Heart right ventricle (tissue), 16 donors: ENCODE data around the gene ELP5. TPM values are rescaled to one million over a fixed set of nuclear protein-coding genes. Genes with fewer than 3 reads are reported as not detected.

Experiments
- ATAC-seq, 8 donors: fragments of 200-7000 bp; cut with Tn5 transposase; one replicate each; pipeline ENCODE4 v1.9.1; 2020; ENCODE audit warnings: mild to moderate bottlenecking in 8 of 8, moderate library complexity in 8 of 8, moderate number of reproducible peaks in 1 of 8
- DNase-seq, 2 donors: peaks; one replicate each; pipeline ENCODE4 v3.0.0-alpha.2; 2020
- H3K27ac ChIP-seq, 10 donors: fragments of 200-600 bp; sonication (generic) in 2 of 10; one replicate each; pipeline versions ENCODE4 v1.5.0 to v1.8.0; 2020 to 2022; ENCODE audit warnings: mild to moderate bottlenecking in 3 of 10
- H3K27me3 ChIP-seq, 7 donors: fragments of 200-600 bp; one replicate each; pipeline ENCODE4 v1.8.0; 2021 to 2022; ENCODE audit warnings: mild to moderate bottlenecking in 2 of 7
- H3K36me3 ChIP-seq, 9 donors: fragments of 200-600 bp; sonication (generic) in 1 of 9; one replicate each; pipeline versions ENCODE4 v1.5.0 to v1.8.0; 2020 to 2022; ENCODE audit warnings: mild to moderate bottlenecking in 2 of 9
- H3K4me1 ChIP-seq, 9 donors: fragments of 200-600 bp; sonication (generic) in 1 of 9; one replicate each; pipeline versions ENCODE4 v1.5.0 to v1.8.0; 2020 to 2022; ENCODE audit warnings: mild to moderate bottlenecking in 4 of 9
- H3K4me3 ChIP-seq, 10 donors: fragments of 200-600 bp; sonication (generic) in 2 of 10; one replicate each; pipeline versions ENCODE4 v1.5.0 to v1.8.0; 2020 to 2022; ENCODE audit warnings: mild to moderate bottlenecking in 7 of 10, moderate library complexity in 2 of 10
- H3K9me3 ChIP-seq, 11 donors: fragments of 200-600 bp in 10 of 11; sonication (generic) in 2 of 11; one replicate each; pipeline versions ENCODE4 v1.5.0 to v1.8.0; 2013 to 2022; ENCODE audit warnings: mild to moderate bottlenecking in 2 of 11, control low read depth in 1 of 11, moderate library complexity in 1 of 11
- WGBS, 2 donors: extraction: QIAGEN DNeasy Blood & Tissue Kit; methylation state at CpG; one replicate each; pipeline ENCODE4 v1.1.7; 2013; ENCODE audit warnings: inconsistent platforms in 1 of 2; 5-methylcytosine and 5-hydroxymethylcytosine counted together
- intact Hi-C, 10 donors: fragments of 100-400 bp; cut with DNase I; formaldehyde crosslinking; loops; one replicate each; pipeline versions ENCODE4 v1.11.1 to v1.14.2; 2022
- polyA plus RNA-seq, 2 donors: library from polyadenylated mRNA; stranded (reverse); fragments of 200-250 nt; gene quantifications; one replicate each; pipeline ENCODE4 v1.2.3, GENCODE V29; 2013
- total RNA-seq, 10 donors: library from RNA; stranded (reverse); fragmentation: NEBNext Ultra II Directional in 3 of 10; extraction: Animal tissue kit (Norgen Biotek cat#: 25700) in 3 of 10; gene quantifications; one replicate each; pipeline versions ENCODE4 v1.2.1 to v1.2.4, GENCODE V29; 2021 to 2023
- TF ChIP-seq, protein P1 (sequence below), 9 donors: fragments of 200-600 bp; sonication (generic) in 2 of 9; IDR thresholded peaks; one replicate each; pipeline versions ENCODE4 v1.5.0 to v1.8.0; 2021 to 2022; ENCODE audit warnings: antibody characterized with exemption in 9 of 9, mild to moderate bottlenecking in 5 of 9, moderate library complexity in 1 of 9
- donor health status: Arrhythmogenic right ventricular cardiomyopathy.
- donor health status: ischemic (EF 13 %, LVEDD 7.1; RV severe dilation, severe dysfunction).
- donor health status: healthy with polysubstance abuse.
- donor health status: DM: no; HTN: yes; CAD: no.
- donor health status: DM: no; HTN: no; CAD: no.
- donor health status: ischemic (EF 25% LVEDD 6.9; RV normal size, moderate dysfunction).
- donor health status: ischemic (EF 25% LVEDD 5.7; RV mildly dilated, moderate dysfunction).
- donor health status: healthy.
- donor health status: DM: yes; HTN: yes; CAD: no.
- donor health status: Ischemic cardiomyopathy.
- donor health status: ischemic (EF 35%, LVEDD 5.7; RV mildly dilated, moderate dysfunction).
- donor health status: nonischemic (EF 11% LVEDD 7.7; RV severe dilation, severe dysfunction).
- donor health status: DM: yes; HTN: yes; CAD: no.
- donor health status: PGD.
- donor health status: ischemic (EF 29% LVEDD 5.4; RV normal size, mild dysfunction).
- donor health status: nonischemic (EF 23%, LVEDD 6.1; RV moderate dilation, normal function).

The ELP5 gene
- total and polyA plus RNA-seq, 12 donors, result 29.0 to 110 (median 52.1) TPM

DNA sequence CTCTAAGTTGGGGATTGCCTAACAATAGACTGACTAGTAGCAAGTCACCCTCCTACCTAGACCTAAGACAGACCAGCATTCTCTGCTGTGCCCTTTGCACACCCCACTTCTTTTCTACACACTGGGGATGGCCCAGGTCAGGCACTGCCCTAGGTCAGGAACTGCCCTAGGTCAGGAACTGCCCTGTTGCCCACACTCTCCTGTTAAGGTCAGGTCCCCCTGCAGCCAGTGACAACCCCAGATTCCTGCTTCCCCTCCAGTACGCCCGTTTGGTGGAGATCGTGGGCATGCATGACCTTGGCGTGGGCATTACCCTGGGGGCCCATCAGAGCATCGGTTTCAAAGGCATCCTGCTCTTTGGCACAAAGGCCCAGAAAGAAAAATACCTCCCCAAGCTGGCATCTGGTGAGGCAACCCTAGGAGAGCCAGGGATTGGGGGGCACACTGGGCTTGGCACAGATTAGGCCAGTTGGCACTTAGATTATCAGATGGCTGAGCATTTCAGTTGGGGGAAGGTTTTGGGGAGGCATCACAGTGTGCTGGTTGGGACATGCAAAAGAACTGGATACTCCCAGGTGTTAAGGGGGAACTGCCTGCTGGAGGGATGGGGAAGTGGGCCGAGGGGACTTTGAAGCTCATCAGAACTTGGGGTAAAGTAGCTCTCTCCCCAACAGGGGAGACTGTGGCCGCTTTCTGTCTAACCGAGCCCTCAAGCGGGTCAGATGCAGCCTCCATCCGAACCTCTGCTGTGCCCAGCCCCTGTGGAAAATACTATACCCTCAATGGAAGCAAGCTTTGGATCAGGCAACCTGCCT is 30.5 kb upstream of the ELP5 start:
- intact Hi-C loops, result no loop called here
- Histone ChIP-seq H3K9me3 (no peaks in the 10 kb centered on the region), H3K27ac (peak overlapping the region in 9 of 10 donors; percentile 96 to 100 (median 98)), H3K27me3 (no peaks in the 10 kb centered on the region), H3K4me3 (peak overlapping the region in 9 of 10 donors; percentile 63 to 99 (median 87)), H3K4me1 (peaks cover 16 to 82% (median 45%) of the 10 kb centered on the region in 9 donors), H3K36me3 (peaks cover 0 to 58% (median 17%) of the 10 kb centered on the region in 9 donors)
- no peak for ATAC-seq
- WGBS, 2 donors, result 67 to 72% methylated on average over 10 of the region's 10 CpGs
- TF ChIP-seq, protein P1, sequence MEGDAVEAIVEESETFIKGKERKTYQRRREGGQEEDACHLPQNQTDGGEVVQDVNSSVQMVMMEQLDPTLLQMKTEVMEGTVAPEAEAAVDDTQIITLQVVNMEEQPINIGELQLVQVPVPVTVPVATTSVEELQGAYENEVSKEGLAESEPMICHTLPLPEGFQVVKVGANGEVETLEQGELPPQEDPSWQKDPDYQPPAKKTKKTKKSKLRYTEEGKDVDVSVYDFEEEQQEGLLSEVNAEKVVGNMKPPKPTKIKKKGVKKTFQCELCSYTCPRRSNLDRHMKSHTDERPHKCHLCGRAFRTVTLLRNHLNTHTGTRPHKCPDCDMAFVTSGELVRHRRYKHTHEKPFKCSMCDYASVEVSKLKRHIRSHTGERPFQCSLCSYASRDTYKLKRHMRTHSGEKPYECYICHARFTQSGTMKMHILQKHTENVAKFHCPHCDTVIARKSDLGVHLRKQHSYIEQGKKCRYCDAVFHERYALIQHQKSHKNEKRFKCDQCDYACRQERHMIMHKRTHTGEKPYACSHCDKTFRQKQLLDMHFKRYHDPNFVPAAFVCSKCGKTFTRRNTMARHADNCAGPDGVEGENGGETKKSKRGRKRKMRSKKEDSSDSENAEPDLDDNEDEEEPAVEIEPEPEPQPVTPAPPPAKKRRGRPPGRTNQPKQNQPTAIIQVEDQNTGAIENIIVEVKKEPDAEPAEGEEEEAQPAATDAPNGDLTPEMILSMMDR (IDR thresholded peaks at IDR 0.05), result no peak
- no peak for DNase-seq

DNA sequence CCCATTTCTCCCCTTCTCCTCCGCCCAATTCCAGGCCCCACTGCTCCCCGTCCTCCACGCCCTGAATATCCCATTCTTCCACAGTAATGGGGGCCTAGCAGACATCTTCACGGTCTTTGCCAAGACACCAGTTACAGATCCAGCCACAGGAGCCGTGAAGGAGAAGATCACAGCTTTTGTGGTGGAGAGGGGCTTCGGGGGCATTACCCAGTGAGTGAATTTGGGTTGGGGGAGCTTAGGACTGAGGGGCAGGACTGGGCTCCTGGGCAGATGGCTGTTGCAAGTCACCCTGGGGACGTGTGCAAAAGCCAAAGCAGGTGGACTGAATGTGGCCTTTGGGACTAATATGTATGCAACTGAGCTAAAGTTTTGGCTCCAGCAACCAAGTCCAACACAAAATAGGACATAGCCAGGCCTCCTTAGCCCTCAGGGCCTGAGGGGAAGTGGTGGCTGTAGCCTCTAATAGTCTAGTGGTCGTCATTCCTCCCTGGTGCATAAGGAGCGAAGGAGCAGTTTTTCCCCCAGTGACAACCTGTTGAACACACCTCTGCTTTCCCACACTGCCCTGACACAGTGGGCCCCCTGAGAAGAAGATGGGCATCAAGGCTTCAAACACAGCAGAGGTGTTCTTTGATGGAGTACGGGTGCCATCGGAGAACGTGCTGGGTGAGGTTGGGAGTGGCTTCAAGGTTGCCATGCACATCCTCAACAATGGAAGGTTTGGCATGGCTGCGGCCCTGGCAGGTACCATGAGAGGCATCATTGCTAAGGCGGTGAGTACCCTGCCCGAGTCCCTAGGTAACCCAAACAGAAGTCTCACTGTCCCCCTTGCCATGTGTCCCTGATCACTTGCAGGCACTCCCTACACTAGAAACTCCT is 29.7 kb upstream of the ELP5 start:
- intact Hi-C loops, result no loop called here
- Histone ChIP-seq H3K36me3 (peaks cover 0 to 67% (median 25%) of the 10 kb centered on the region in 9 donors), H3K27ac (peak overlapping the region in 3 of 10 donors; percentile 98 to 99 (median 98)), H3K9me3 (no peaks in the 10 kb centered on the region), H3K4me1 (peaks cover 16 to 76% (median 42%) of the 10 kb centered on the region in 9 donors), H3K27me3 (no peaks in the 10 kb centered on the region), H3K4me3 (no peak overlapping the region)
- DNase-seq, result no peak
- 81 to 83% methylated on average over 15 of the region's 15 CpGs for WGBS, 2 donors
- no peak for ATAC-seq
- TF ChIP-seq, protein P1 (IDR thresholded peaks at IDR 0.05), result no peak

DNA sequence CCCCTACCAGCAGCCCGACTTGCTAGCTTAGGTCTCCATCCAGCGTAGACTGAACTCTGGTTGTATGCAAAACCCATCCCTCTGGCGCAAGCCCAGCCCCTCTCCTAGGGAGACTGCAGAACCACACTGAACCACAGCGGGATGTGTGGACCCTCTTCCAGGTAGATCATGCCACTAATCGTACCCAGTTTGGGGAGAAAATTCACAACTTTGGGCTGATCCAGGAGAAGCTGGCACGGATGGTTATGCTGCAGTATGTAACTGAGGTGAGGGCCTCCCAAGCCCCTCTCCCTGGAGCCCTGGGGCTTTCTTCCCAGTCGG is 29.1 kb upstream of the ELP5 start:
- 73 to 80% methylated on average over 7 of the region's 7 CpGs for WGBS, 2 donors
- ATAC-seq (no peak), DNase-seq (no peak)
- intact Hi-C loops, result no loop called here
- H3K27me3 ChIP-seq, result no peaks in the 10 kb centered on the region
- H3K9me3 ChIP-seq, result no peaks in the 10 kb centered on the region
- H3K36me3 ChIP-seq, result peaks cover 0 to 73% (median 28%) of the 10 kb centered on the region in 9 donors
- H3K4me3 ChIP-seq, result no peak overlapping the region
- peaks cover 13 to 72% (median 41%) of the 10 kb centered on the region in 9 donors for H3K4me1 ChIP-seq
- H3K27ac ChIP-seq, result peak overlapping the region in 2 of 10 donors; percentile 7 to 48
- TF ChIP-seq, protein P1 (IDR thresholded peaks at IDR 0.05), result no peak

DNA sequence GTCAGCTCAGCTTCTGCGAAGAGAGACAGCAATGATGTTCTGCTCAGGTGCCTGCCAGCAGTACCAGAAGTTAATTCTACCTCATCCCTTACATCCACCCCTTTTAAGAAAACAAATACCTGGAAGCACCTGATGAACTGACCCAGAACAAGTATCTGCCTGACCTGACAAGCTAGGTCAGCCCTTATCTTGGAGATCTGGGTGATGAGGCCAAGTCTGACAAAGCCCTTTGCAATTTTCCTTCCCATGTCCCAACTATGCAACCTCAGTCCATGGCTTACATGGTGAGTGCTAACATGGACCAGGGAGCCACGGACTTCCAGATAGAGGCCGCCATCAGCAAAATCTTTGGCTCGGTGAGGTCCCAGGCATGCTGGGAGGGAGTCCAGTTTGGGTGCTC is 28.6 kb upstream of the ELP5 start:
- intact Hi-C loops, result no loop called here
- peaks cover 0 to 77% (median 33%) of the 10 kb centered on the region in 9 donors for H3K36me3 ChIP-seq
- no peaks in the 10 kb centered on the region for H3K27me3 ChIP-seq
- no peak for DNase-seq
- H3K4me1 ChIP-seq, result peaks cover 9 to 67% (median 37%) of the 10 kb centered on the region in 9 donors
- TF ChIP-seq, protein P1 (IDR thresholded peaks at IDR 0.05), result no peak
- peak overlapping the region in 2 of 10 donors; percentile 7 to 48 for H3K27ac ChIP-seq
- no peak overlapping the region for H3K4me3 ChIP-seq
- no peak for ATAC-seq
- no peaks in the 10 kb centered on the region for H3K9me3 ChIP-seq
- WGBS, 2 donors, result 78 to 82% methylated on average over 4 of the region's 4 CpGs
